GM06990 (cell line): ENCODE results near the gene KCNT1.

Source experiments
- DNase-seq: peaks from one replicate; pipeline ENCODE4 v3.0.0-alpha.2; 2011; ENCODE audit not compliant: insufficient read length; ENCODE audit errors: extremely low read depth
- H3K27me3 ChIP-seq: replicated peaks from 2 replicates; pipeline ENCODE4 v1.6.0; 2011; ENCODE audit warnings: low read length; ENCODE audit not compliant: control insufficient read depth, insufficient read depth
- H3K36me3 ChIP-seq: 2 replicates; pipeline ENCODE4 v1.5.1; 2011; ENCODE audit warnings: low read length; ENCODE audit not compliant: control insufficient read depth, insufficient read depth
- H3K4me3 ChIP-seq: replicated peaks from 2 replicates; pipeline ENCODE4 v1.5.1; 2011; ENCODE audit warnings: low read depth, mild to moderate bottlenecking, control low read depth, low read length
- CTCF ChIP-seq: IDR thresholded peaks from 2 replicates; pipeline ENCODE4 v1.5.1; 2011; ENCODE audit warnings: low read length, control low read depth, mild to moderate bottlenecking, inconsistent platforms; ENCODE audit not compliant: insufficient read depth, poor library complexity, severe bottlenecking

The KCNT1 gene

DNA sequence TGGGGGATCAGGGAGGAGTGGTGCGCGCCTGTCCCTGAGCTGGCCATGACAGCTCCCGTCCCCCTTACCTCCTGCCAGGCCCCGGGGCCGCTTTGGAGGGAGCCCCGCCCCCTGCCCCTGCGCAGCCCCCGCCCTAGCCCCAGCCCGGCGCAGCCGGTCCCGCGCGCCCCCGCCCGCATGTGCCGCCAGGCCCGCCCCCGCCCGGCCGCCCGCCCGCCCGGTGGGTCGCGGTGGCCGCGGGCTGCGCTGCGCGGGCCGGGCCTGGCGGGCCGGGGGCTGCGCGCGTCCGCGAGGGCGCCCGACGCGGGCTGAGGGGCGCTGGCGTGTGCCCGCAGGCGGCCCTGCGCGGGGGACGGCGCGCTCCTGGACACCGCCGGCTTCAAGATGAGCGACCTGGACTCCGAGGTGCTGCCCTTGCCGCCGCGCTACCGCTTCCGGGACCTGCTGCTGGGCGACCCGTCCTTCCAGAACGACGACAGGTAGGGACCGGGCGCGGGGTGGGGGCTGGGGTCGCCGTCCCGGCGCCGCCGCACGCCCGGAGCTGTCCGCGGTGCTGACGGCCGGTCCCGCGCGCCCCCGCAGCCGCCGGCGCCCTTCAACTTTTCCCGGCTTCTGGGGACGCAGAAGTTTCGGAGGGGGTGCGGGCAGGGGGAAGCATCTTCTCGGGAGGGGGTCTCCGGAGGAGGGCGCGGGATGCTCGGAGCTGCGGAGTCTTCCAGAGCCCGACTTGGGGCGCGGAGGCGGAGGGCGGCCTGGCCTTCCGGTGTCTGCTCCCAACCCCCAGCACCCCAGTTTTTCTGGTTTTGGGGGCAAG, 12.5 kb downstream of the KCNT1 start:
- Histone ChIP-seq H3K4me3 (no peak overlapping the region), H3K27me3 (peaks cover 3% of the 10 kb centered on the region), H3K36me3 (no peaks in the 10 kb centered on the region)
- no peak for TF ChIP-seq CTCF
- DNase-seq, result no peak

DNA sequence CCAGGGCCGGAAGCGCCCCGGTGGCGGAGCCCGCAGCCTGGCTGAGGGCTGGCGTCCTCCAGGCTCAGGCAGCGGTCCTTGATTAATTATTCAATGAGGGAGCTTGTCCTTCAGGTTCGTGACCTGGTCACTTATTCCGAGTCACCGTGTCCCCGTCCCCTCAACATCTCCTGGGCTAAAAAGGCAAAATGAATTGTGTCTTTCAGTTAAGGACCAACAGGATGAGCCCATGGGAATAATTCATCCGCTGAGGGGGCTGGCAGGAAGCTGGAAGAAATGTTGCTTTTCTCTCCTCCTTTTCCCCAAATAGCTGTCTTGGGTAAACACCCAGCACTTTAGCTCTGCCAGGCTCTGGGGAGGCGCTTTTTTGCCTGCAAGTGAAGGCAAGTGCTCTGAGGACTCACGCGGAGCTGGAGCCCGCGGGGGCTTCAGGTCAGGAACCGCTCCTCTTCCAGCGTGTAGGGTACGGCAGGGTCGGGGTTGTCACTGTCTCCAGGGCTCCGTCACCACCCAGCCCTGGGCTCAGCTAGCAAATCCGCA, 13.1 kb downstream of the KCNT1 start:
- Histone ChIP-seq H3K36me3 (no peaks in the 10 kb centered on the region), H3K4me3 (no peak overlapping the region), H3K27me3 (peaks cover 3% of the 10 kb centered on the region)
- no peak for TF ChIP-seq CTCF
- DNase-seq, result no peak

GRCh38 chr9:135716045-135716444, 14.1 kb downstream of the KCNT1 start:
- TF ChIP-seq CTCF, result no peak
- Histone ChIP-seq H3K36me3 (no peaks in the 10 kb centered on the region), H3K4me3 (no peak overlapping the region), H3K27me3 (peaks cover 3% of the 10 kb centered on the region)
- no peak for DNase-seq

DNA sequence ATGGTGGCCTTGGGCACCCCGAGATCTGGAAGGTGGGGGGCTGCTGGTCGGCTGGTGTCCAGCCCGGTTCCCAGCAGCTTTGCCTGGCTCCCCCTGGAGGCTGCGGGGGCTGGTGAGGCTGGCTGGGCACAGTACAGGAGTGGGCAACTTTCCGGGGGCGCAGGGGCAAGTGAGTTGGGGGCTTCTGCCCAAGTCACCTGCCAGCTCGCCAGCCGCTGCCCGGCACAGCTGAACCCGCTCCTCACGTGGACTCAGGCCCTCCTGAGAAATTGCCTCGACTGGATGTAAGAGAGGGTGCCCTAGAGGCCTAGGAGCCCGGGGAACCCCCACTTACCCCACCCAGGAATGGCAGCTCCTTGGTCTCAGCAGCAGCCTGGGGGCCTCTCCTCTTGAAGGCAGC, 15.4 kb downstream of the KCNT1 start:
- no peaks in the 10 kb centered on the region for H3K36me3 ChIP-seq
- peaks cover 3% of the 10 kb centered on the region for H3K27me3 ChIP-seq
- DNase-seq, result no peak
- H3K4me3 ChIP-seq, result no peak overlapping the region
- no peak for TF ChIP-seq CTCF

DNA sequence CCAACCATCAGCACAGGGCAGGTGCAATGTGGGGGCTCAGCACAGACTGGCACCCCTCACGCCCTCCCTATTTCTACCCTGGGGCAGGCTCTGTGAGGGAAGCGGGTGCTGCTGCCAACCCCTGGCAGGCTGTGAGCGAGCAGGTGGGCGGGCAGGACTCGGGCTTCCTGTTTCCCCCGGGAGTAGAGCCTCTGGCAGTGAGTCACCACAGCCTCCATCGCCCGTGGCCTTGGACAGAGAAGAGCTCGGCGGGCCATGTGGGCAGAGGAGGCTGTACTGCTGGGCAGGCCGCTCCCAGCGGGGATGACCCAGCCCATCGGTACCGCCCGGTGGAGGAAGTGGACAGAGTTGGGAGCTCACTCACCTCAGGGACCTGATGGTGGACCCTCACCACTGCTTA, 16.6 kb downstream of the KCNT1 start:
- no peaks in the 10 kb centered on the region for H3K36me3 ChIP-seq
- peaks cover 3% of the 10 kb centered on the region for H3K27me3 ChIP-seq
- TF ChIP-seq CTCF, result no peak
- DNase-seq, result no peak
- no peak overlapping the region for H3K4me3 ChIP-seq
